Posterior vena cava (tissue), 2 donors: ENCODE measurements around the gene RAC3. TPM values are rescaled to one million over a fixed set of nuclear protein-coding genes. Genes with fewer than 3 reads are reported as not detected.

Experiments used
- DNase-seq: peaks from one replicate; pipeline ENCODE4 v3.0.0-alpha.2; 2020; ENCODE audit warnings: low spot score
- intact Hi-C, 2 donors: fragments of 100-400 bp; cut with DNase I; formaldehyde crosslinking; loops; one replicate each; pipeline versions ENCODE4 v1.14.1 to v1.14.2; 2022 to 2023
- total RNA-seq, 2 donors: library from RNA; stranded (reverse); fragmentation: NEBNext Ultra II Directional; extraction: Animal tissue kit (Norgen Biotek cat#: 25700); gene quantifications; one replicate each; pipeline ENCODE4 v1.2.1, GENCODE V29; 2021
- donor health status: DM: yes; HTN: yes; CAD: no.
- donor health status: DM: yes; HTN: yes; CAD: no.

RAC3 gene
- total RNA-seq, 2 donors from 2014 or later: 1.0 to 1.3 TPM

- no peak for DNase-seq
- intact Hi-C loops: no loop called here
Observed at GRCh38 chr17:82060001-82060380, 28.5 kb downstream of the RAC3 start.

DNA sequence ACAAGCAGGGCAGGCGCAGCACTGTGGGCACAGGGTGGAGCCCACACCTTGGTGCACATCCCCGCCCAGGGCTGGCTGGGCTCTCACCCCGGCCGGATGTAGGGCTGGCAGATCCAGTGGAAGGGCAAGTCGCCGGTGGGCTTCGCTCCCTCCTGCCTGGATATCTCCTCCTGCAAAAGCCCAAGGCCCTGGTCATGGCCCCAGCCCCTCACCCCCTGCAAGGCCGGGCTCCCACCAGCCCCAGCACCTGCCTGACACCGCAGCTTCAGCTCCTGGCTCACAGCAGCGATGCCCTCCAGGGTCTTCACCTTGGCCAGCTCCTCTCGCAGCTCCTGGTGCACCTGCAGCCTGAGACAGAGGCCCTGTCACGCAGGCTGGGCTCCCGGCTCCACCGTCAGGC, 29.1 kb downstream of the RAC3 start:
- intact Hi-C loops: no loop called here

GRCh38 chr17:82061047-82061925, 29.8 kb downstream of the RAC3 start:
- no peak for DNase-seq

More for the DNA sequence above, 29.1 kb downstream of the RAC3 start:
- no peak for DNase-seq

GRCh38 chr17:82062076-82062983, 30.9 kb downstream of the RAC3 start:
- intact Hi-C loops: no loop called here
- DNase-seq: no peak

More at GRCh38 chr17:82061047-82061925, 29.8 kb downstream of the RAC3 start:
- intact Hi-C loops: no loop called here

DNA sequence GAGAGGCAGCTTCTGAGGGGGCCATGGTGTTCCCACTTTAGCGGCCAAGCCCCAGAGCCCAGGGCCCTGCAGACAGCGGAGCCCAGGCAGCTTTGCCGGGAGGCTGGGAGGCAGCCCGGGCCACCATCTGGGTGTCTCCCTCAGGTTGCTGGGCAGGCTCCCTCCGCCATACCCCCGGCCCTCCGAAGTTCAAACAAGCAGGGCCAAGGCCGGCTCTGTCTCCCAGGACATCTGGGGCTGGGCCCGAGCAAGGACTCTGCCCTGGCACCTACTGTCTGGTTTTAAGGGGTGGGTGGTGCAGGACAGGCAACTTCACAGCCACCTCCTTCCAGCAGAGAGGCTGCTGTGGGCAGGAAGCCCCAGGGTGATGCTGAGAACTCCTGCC, 31.5 kb downstream of the RAC3 start:
- no peak for DNase-seq
- intact Hi-C loops: no loop called here

DNA sequence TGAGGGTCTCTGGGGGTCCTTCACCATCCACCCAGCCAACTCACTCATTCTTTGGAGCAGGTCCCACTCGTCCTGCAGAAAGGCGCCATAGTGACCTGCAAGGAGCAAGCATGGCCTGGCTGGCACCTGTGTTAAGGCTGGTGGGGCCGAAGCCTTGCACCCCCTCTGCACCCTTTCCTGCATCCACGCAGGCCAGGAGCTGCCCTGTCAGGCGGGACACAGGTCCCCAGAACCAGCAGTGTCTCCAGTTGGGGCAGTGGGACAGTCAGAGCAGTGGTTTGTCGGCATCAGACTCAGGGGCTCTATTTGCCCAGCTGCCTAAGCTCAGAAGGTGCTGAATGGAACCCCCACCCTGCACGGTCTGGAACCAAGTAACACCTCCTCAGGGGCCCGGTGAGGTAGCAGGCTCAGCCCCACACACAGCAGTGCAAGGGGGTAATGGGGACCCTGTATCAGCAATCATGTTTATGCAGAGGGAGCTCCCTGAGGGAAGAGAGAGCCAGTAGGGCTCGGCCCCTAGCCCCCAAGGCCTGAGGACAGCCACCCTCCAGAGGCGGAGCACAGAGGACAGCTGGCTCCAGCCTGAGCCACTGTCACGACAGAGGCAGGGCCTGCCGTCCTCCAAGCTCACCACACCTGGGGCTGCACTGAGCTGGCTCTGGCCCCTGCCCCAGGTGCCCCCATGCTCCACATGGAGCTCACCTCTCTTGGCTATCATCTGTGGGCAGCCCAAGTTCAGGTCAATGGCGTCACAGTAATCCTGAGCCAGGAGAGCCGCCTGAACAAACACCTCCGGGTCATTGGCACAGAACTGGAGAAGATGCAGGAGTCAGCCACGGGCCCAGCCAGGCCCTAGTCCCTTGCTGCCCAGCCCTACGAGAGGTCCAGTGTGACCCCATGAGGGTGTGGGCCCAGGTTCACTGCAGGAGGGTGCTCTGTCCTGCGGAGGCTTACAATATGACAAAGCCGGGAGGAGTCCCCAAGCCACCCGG, 32.2 kb downstream of the RAC3 start:
- no peak for DNase-seq
- intact Hi-C loops: no loop called here

GRCh38 chr17:82064433-82065192, 33.1 kb downstream of the RAC3 start:
- intact Hi-C loops: no loop called here
- no peak for DNase-seq

DNA sequence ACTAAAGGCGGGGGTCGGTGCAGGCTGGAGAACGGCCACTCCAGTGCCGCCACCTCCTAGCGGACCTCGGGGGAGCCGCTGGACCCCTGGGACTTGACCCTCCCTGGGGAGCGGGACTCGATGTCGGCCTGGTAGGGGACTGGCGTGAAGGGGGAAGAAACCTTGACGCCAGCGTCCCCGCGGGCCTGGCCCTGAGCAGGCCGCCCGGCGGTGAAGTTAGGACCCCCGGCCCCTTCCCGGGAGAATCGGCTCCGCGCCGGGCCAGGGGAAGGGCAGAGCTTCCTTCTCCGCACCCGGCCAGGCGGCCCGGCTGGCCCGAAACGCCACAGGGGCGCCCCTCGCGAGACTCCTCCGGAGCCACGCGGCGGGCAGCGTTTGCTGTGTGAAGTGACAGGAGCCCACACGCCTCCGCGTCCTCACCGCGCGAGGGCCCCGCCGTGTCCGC, 33.7 kb downstream of the RAC3 start:
- DNase-seq: no peak
- intact Hi-C loops: no loop called here

DNA sequence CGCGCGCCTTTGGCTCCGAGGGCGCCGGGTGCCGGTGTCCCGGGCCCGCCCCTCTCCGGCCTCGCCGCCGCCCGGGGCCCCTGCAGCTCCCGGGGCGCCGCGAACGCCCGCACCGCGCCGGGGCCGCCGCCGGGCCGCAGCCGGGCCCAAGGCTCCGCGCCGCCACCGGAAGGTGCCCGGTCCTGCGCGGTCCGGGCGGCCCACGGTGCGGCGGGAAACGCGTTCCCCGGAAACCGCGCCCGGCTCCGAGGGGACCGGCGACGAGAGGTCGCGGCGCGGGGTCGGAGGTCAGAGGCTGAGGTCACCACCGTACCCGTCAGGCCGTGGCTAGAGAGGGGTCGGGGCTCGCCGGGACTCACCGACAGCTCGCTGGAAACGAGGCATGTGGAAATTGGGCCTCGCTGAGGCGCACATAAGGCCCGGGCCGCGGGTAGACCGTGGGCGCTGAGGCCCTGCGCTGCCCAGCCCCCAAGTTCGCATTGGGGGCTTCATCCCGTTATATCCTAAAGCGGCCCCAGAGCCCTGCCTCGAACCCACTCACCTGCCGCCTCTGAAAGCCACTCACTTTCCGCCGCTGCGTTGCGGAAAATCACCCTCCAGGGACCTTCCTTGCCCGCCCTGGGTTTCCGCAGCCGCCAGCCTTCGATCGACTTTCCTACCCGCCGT, 34.3 kb downstream of the RAC3 start, which contains the start of gene DUS1L:
Gene DUS1L (minus strand): TSS at position 167 of the 666 bp plus-strand sequence. CDS start 745 bp downstream, outside the sequence.
- intact Hi-C loops: no loop called here
- peak; percentile 91 for DNase-seq

DNA sequence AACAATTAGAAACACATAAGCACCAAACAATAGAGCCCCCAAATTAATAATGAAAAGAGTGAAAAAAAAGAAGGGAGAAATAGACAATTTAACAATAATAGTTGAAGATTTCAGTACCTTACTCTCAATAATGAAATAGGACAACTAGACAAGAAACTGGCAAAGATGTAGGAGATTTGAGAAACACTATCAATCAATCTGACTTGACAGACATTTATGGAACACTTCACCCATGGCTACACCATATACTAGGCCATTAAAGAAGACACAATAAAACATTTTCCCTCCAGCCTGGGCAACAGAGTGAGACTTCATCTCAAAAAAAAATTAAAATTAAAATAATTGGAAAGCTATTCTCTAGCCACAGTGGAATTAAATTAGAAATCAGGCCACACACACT, 39.1 kb downstream of the RAC3 start:
- intact Hi-C loops: no loop called here
- no peak for DNase-seq

DNA sequence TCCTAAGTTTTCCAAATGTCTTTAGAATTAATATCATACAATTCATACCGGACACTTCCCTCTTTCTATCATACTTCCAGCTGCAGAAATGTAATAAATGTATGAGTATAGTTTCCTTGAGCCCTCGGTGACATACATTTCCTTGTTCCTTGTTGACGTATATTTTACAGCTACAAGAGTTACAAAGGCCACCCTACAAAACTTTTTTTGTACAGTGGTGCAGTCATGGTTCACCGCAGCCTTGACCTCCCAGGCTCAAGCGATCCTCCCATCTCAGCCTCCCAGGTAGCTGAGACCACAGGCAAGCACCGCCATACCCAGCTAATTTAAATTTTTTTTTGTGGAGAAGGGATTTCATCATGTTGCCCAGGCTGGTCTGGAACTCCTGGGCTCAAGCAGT, 41.3 kb downstream of the RAC3 start:
- no peak for DNase-seq
- intact Hi-C loops: no loop called here

DNA sequence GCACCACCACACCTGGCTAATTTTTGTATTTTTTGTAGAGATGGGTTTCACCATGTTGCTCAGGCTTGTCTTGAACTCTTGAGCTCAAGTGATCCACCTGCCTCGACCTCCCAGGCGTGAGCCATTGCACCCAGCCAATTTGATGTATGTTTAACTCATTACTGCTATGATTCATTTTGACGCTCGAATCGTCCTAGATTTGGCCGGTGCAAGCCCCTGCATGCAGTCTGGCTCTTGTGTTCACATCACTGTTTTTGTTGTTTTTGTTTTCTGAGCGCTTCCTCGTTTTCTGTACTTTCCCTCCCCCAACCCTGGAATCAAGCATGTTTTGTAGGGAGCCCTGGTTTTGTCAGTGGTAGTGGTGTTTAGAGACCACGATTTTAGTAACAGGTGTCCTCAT, 42.0 kb downstream of the RAC3 start:
- DNase-seq: no peak
- intact Hi-C loops: no loop called here

GRCh38 chr17:82076018-82076784, 44.7 kb downstream of the RAC3 start:
- intact Hi-C loops: no loop called here
- DNase-seq: no peak

- intact Hi-C loops: no loop called here
- DNase-seq: no peak
Observed at GRCh38 chr17:82076785-82077591, 45.5 kb downstream of the RAC3 start.

DNA sequence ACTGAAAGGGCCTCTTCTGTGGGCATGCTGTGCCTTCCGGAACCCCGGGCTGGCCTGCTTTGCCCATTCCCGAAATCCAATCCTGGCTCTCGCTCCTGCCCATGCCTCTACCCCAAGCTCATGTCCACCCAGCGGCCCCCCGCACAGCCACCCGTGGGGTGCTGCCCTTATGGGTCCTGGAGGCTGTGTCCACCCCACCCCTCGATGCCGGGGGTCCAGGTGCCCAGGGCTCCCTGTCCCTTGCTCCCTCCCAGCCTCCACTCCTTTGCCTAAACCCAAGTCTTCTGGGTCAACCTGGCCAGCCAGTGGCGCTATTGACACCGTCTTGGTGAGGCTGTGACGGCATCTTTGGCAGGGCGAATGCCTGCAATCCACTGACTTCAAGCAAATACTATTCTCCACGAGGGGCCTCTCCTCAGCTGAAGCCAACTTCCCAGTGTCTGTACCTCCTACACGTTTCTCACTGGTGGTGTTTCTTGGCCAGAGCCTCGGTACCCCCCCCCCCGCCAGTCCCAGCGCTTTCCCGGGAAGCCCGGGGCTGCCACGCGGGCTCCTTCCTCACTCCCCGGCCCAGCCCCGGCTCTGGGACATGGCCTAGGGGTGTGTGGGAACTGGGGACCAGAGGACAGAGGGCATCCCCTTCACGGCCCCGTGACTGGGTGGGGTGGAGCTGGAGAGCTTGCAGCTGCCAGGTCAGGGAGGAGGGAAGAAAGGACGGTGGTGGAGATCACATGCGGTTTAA, 46.3 kb downstream of the RAC3 start:
- intact Hi-C loops: no loop called here
- DNase-seq: no peak

GRCh38 chr17:82078433-82078832, 47.0 kb downstream of the RAC3 start:
- no peak for DNase-seq
- intact Hi-C loops: no loop called here
